ENCODE results near the gene ZNF763.

DNA sequence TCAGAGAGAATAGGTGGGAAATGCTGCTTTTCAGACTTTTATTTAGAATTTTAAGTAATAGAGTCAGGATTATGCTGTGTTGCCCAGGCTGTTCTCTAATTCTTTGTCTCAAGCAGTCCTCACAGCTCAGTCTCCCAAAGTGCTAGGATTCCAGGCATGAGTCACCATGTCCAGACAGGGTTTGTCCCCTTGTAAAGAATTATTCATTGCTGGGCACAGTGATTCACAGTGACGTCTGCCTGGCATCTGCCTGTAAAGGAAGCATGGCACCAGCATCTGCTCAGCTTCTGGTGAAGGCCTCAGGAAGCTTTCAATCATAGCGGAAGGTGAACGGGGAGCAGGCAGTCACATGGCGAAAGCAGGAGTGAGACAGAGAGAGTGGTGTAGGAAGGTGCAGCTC, 17.7 kb downstream of the ZNF763 start:
- TF ChIP-seq, protein P1, sequence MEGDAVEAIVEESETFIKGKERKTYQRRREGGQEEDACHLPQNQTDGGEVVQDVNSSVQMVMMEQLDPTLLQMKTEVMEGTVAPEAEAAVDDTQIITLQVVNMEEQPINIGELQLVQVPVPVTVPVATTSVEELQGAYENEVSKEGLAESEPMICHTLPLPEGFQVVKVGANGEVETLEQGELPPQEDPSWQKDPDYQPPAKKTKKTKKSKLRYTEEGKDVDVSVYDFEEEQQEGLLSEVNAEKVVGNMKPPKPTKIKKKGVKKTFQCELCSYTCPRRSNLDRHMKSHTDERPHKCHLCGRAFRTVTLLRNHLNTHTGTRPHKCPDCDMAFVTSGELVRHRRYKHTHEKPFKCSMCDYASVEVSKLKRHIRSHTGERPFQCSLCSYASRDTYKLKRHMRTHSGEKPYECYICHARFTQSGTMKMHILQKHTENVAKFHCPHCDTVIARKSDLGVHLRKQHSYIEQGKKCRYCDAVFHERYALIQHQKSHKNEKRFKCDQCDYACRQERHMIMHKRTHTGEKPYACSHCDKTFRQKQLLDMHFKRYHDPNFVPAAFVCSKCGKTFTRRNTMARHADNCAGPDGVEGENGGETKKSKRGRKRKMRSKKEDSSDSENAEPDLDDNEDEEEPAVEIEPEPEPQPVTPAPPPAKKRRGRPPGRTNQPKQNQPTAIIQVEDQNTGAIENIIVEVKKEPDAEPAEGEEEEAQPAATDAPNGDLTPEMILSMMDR (IDR thresholded peaks at IDR 0.05) = no peak
- TF ChIP-seq POLR2A (IDR thresholded peaks at IDR 0.05) = no peak
